Heart left ventricle (tissue), 16 donors: Measurements from ENCODE around the gene GAS1. TPM values are rescaled to one million over a fixed set of nuclear protein-coding genes. Genes with fewer than 3 reads are reported as not detected.

Experiments used
- ATAC-seq, 4 donors: fragments of 200-7000 bp; cut with Tn5 transposase; one replicate each; pipeline ENCODE4 v1.9.1; 2020 to 2022; ENCODE audit warnings: moderate library complexity in 4 of 4, mild to moderate bottlenecking in 3 of 4, moderate number of reproducible peaks in 1 of 4
- DNase-seq, 5 donors: peaks; one replicate each; pipeline ENCODE4 v3.0.0-alpha.2; 2020
- H3K27ac ChIP-seq, 12 donors: fragments of 200-600 bp; sonication (generic) in 4 of 12; one replicate each; pipeline versions ENCODE4 v1.5.0 to v1.8.0; 2016 to 2022; ENCODE audit warnings: mild to moderate bottlenecking in 2 of 12
- H3K27me3 ChIP-seq, 9 donors: fragments of 200-600 bp; sonication (generic) in 2 of 9; one replicate each; pipeline versions ENCODE4 v1.5.1 to v1.8.0; 2016 to 2022; ENCODE audit warnings: mild to moderate bottlenecking in 3 of 9
- H3K36me3 ChIP-seq, 9 donors: fragments of 200-600 bp; sonication (generic) in 2 of 9; one replicate each; pipeline versions ENCODE4 v1.5.0 to v1.8.0; 2018 to 2022; ENCODE audit warnings: mild to moderate bottlenecking in 2 of 9
- H3K4me1 ChIP-seq, 12 donors: fragments of 200-600 bp; sonication (generic) in 4 of 12; one replicate each; pipeline versions ENCODE4 v1.5.0 to v1.8.0; 2016 to 2022; ENCODE audit warnings: mild to moderate bottlenecking in 3 of 12
- H3K4me3 ChIP-seq, 12 donors: fragments of 200-600 bp; sonication (generic) in 4 of 12; one replicate each; pipeline versions ENCODE4 v1.5.0 to v1.8.0; 2017 to 2022; ENCODE audit warnings: mild to moderate bottlenecking in 9 of 12, moderate library complexity in 4 of 12
- H3K9me3 ChIP-seq, 12 donors: fragments of 200-600 bp; sonication (generic) in 4 of 12; one replicate each; pipeline versions ENCODE4 v1.5.0 to v1.8.0; 2016 to 2022; ENCODE audit warnings: mild to moderate bottlenecking in 1 of 12
- POLR2A ChIP-seq, 2 donors: fragments of 450-650 bp; IDR thresholded peaks; one replicate each; pipeline ENCODE4 v1.6.1; 2017; ENCODE audit warnings: antibody characterized with exemption in 2 of 2, mild to moderate bottlenecking in 2 of 2, moderate library complexity in 2 of 2
- WGBS, 4 donors: extraction: QIAGEN DNeasy Blood & Tissue Kit in 2 of 4; methylation state at CpG; one replicate each; pipeline versions ENCODE4 v1.1.5 to v1.1.7; 2013 to 2018; 5-methylcytosine and 5-hydroxymethylcytosine counted together
- intact Hi-C, 10 donors: fragments of 100-400 bp; cut with DNase I; formaldehyde crosslinking; loops; one replicate each; pipeline versions ENCODE4 v1.11.1 to v1.14.2; 2022
- polyA plus RNA-seq, 2 donors: library from polyadenylated mRNA; stranded (reverse); fragments of 200-250 nt; gene quantifications; one replicate each; pipeline ENCODE4 v1.2.3, GENCODE V29; 2013
- total RNA-seq, 9 donors: library from RNA; depleted of rRNA in 2 of 9; stranded (reverse); fragments of >200 nt in 2 of 9; fragmentation: NEBNext Ultra II Directional in 3 of 9; extraction: Animal tissue kit (Norgen Biotek cat#: 25700) in 3 of 9; gene quantifications; one replicate each; pipeline versions ENCODE4 v1.1.0 to v1.2.4, GENCODE V29; 2016 to 2023
- TF ChIP-seq, protein P1 (sequence below), 12 donors: fragments of 200-600 bp; sonication (generic) in 4 of 12; IDR thresholded peaks; one replicate each; pipeline versions ENCODE4 v1.5.0 to v1.8.0; 2018 to 2022; ENCODE audit warnings: antibody characterized with exemption in 12 of 12, mild to moderate bottlenecking in 5 of 12
- donor health status: ischemic (EF 13 %, LVEDD 7.1; RV severe dilation, severe dysfunction).
- donor health status: healthy with polysubstance abuse.
- donor health status: DM: no; HTN: yes; CAD: no.
- donor health status: DM: no; HTN: no; CAD: no.
- donor health status: ischemic (EF 25% LVEDD 6.9; RV normal size, moderate dysfunction).
- donor health status: ischemic (EF 25% LVEDD 5.7; RV mildly dilated, moderate dysfunction).
- donor health status: healthy.
- donor health status: DM: yes; HTN: yes; CAD: no.
- donor health status: ischemic (EF 35%, LVEDD 5.7; RV mildly dilated, moderate dysfunction).
- donor health status: nonischemic (EF 11% LVEDD 7.7; RV severe dilation, severe dysfunction).
- donor health status: DM: yes; HTN: yes; CAD: no.
- donor health status: PGD.
- donor health status: ischemic (EF 29% LVEDD 5.4; RV normal size, mild dysfunction).
- donor health status: nonischemic (EF 23%, LVEDD 6.1; RV moderate dilation, normal function).

GAS1 gene
- total and polyA plus RNA-seq, 11 donors, result 3.3 to 55.7 (median 6.8) TPM

DNA sequence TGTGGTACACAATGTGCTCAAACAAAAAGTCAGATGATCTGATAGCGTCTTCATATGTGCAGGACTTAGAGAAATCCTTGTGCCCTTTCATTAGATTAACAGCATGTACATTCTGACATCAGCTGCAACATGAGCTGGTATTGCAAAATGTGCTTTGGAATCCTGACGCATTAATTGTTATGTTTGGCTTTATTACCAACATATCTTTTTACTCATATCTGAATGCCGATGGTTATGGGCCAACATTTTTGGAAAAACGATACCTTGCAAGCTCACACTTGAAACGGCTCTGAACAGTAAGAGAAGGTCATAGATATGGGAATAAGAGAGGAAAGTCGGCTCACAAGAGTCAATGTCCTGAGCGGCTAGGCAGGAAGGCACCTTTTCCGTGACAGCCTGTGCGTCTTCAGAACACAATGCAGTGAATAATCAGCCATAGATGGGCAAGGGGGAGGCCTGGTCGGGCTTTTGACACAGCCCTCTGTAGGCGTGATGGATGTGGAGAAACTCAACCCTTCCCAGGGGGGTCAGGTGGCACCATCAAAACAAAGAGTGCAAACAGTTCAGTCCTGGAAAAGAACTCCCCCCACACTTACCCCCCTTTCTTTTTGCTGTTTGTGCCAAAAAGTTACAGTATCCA is 36.4 kb upstream of the GAS1 start:
- intact Hi-C loops, result no loop called here
- 60 to 65% (median 63%) methylated on average over 11 of the region's 11 CpGs for WGBS, 4 donors

DNA sequence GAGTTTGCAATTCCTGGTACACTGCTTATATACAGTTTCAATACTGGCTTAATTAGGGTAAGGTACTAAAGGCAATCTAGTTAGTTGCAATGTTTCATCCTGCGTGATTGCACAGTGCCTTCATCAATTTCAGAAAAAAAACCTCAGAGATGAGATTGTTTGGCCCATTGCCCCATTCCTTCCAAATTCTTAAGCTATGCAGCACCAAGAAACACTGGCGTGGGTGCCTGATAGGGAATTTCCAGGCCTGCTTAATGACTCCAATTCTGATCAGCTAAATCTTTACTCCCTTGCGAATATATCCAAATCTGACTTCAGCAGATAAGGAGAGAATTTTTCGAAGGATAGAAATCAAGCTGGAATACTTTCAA is 35.9 kb upstream of the GAS1 start:
- DNase-seq (no peak), ATAC-seq (peak in 2 of 4 donors; percentile 23 to 41)
- no peaks in the 10 kb centered on the region for H3K27me3 ChIP-seq
- intact Hi-C loops, result no loop called here
- H3K36me3 ChIP-seq, result no peaks in the 10 kb centered on the region
- no peak overlapping the region for H3K4me3 ChIP-seq
- 75 to 83% (median 78%) methylated on average over 4 of the region's 4 CpGs for WGBS, 4 donors
- TF ChIP-seq, protein P1, sequence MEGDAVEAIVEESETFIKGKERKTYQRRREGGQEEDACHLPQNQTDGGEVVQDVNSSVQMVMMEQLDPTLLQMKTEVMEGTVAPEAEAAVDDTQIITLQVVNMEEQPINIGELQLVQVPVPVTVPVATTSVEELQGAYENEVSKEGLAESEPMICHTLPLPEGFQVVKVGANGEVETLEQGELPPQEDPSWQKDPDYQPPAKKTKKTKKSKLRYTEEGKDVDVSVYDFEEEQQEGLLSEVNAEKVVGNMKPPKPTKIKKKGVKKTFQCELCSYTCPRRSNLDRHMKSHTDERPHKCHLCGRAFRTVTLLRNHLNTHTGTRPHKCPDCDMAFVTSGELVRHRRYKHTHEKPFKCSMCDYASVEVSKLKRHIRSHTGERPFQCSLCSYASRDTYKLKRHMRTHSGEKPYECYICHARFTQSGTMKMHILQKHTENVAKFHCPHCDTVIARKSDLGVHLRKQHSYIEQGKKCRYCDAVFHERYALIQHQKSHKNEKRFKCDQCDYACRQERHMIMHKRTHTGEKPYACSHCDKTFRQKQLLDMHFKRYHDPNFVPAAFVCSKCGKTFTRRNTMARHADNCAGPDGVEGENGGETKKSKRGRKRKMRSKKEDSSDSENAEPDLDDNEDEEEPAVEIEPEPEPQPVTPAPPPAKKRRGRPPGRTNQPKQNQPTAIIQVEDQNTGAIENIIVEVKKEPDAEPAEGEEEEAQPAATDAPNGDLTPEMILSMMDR (IDR thresholded peaks at IDR 0.05), result no peak
- TF ChIP-seq POLR2A (IDR thresholded peaks at IDR 0.05), result no peak
- H3K4me1 ChIP-seq, result peaks cover 0 to 9% (median 0%) of the 10 kb centered on the region in 12 donors
- peaks cover 0 to 2% (median 0%) of the 10 kb centered on the region in 12 donors for H3K9me3 ChIP-seq
- H3K27ac ChIP-seq, result peak overlapping the region in 1 of 12 donors; percentile 49

More for the DNA sequence above, 36.4 kb upstream of the GAS1 start:
- DNase-seq (no peak), ATAC-seq (peak in 3 of 4 donors; percentile 41 to 72 (median 52))
- H3K36me3 ChIP-seq, result no peaks in the 10 kb centered on the region
- TF ChIP-seq POLR2A (IDR thresholded peaks at IDR 0.05), result no peak
- TF ChIP-seq, protein P1 (IDR thresholded peaks at IDR 0.05), result no peak
- H3K27me3 ChIP-seq, result no peaks in the 10 kb centered on the region
- H3K27ac ChIP-seq, result peak overlapping the region in 1 of 12 donors; percentile 49
- peaks cover 0 to 2% (median 0%) of the 10 kb centered on the region in 12 donors for H3K9me3 ChIP-seq
- H3K4me1 ChIP-seq, result peaks cover 0 to 5% (median 0%) of the 10 kb centered on the region in 12 donors
- H3K4me3 ChIP-seq, result no peak overlapping the region

DNA sequence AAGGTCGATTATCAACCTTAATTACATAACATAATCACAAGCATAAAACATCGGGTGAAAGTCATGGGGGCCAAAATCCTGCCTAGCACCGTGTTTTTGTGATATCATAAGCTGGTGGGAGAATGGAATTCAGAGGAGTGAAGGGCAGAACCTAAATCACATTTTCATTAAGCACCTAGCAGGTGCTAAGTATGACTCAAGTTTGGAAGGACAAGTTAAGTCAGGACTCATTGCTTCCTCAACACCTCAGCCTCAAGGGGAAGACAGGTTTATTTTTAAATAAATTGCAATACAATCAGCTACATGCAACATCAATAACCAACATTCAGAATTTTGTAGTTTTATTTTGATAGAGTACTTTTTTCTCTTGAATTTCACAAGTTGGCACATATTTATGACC is 33.5 kb upstream of the GAS1 start:
- no peaks in the 10 kb centered on the region for H3K36me3 ChIP-seq
- H3K27ac ChIP-seq, result no peak overlapping the region
- peaks cover 0 to 2% (median 0%) of the 10 kb centered on the region in 12 donors for H3K9me3 ChIP-seq
- 89 to 90% (median 90%) methylated on average over 3 of the region's 3 CpGs for WGBS, 4 donors
- peaks cover 0 to 22% (median 0%) of the 10 kb centered on the region in 12 donors for H3K4me1 ChIP-seq
- ATAC-seq (no peak), DNase-seq (no peak)
- no peak overlapping the region for H3K4me3 ChIP-seq
- no peak for TF ChIP-seq POLR2A (IDR thresholded peaks at IDR 0.05)
- TF ChIP-seq, protein P1 (IDR thresholded peaks at IDR 0.05), result no peak
- intact Hi-C loops, result no loop called here
- H3K27me3 ChIP-seq, result no peaks in the 10 kb centered on the region

DNA sequence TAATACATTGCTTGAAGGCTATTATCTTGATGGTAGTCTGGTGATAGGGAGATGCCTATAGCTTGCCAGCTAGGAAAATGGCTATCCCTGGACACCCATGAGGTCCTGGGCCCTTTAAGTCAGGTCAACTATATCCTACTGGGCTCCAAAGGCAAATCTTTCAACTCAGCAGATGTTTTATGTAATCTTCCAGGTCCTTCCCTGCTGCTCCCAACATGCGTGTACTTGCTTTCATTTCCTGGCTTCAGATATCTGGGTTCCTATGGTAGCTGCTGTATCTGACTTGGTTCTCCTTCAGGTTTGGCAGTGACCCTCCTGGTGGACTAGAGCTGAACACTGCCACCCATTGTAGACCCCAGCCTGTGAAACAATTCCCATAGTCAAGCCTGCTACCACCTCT is 32.4 kb upstream of the GAS1 start:
- no peaks in the 10 kb centered on the region for H3K27me3 ChIP-seq
- TF ChIP-seq, protein P1 (IDR thresholded peaks at IDR 0.05), result no peak
- no peak for TF ChIP-seq POLR2A (IDR thresholded peaks at IDR 0.05)
- intact Hi-C loops, result no loop called here
- no peak for DNase-seq
- no peaks in the 10 kb centered on the region for H3K36me3 ChIP-seq
- 71 to 92% (median 83%) methylated on average over 1 of the region's 1 CpG for WGBS, 4 donors
- peaks cover 0 to 25% (median 0%) of the 10 kb centered on the region in 12 donors for H3K4me1 ChIP-seq
- no peak overlapping the region for H3K4me3 ChIP-seq
- H3K9me3 ChIP-seq, result peaks cover 0 to 2% (median 0%) of the 10 kb centered on the region in 12 donors
- no peak for ATAC-seq
- H3K27ac ChIP-seq, result peak overlapping the region in 3 of 12 donors; percentile 23 to 55 (median 35)
